ENCODE results near the gene RAB27B. TPM values are rescaled to one million over a fixed set of nuclear protein-coding genes. Genes with fewer than 3 reads are reported as not detected.

Gene RAB27B
- total RNA-seq, 2 donors from 2014 or later = 0.11 to 1.1 TPM

DNA sequence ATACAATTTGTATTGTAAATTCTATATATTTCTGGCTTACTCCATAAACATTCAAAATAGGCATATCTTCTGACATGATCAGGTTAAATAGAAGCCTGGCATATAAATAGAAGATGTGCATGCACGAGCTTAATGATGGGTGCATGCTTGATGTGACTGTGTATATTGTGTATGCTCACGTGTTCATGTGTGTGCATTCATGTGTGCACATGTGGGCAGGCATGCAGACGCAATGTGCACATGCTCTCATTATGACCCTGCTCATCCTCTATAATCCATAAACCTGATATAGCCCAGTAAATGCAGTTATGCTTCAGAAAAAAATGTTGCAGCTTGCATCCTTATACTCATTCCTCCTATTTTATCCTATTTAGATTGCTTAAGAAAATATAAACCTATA lies 29.2 kb downstream of the RAB27B start:
- no peak for DNase-seq (ENCODE audit: low spot score)
- Histone ChIP-seq H3K36me3 (no peaks in the 10 kb centered on the region), H3K9me3 (no peaks in the 10 kb centered on the region), H3K27me3 (no peaks in the 10 kb centered on the region), H3K4me1 (no peaks in the 10 kb centered on the region), H3K27ac (no peak overlapping the region), H3K4me3 (no peak overlapping the region)
- TF ChIP-seq, protein P1, sequence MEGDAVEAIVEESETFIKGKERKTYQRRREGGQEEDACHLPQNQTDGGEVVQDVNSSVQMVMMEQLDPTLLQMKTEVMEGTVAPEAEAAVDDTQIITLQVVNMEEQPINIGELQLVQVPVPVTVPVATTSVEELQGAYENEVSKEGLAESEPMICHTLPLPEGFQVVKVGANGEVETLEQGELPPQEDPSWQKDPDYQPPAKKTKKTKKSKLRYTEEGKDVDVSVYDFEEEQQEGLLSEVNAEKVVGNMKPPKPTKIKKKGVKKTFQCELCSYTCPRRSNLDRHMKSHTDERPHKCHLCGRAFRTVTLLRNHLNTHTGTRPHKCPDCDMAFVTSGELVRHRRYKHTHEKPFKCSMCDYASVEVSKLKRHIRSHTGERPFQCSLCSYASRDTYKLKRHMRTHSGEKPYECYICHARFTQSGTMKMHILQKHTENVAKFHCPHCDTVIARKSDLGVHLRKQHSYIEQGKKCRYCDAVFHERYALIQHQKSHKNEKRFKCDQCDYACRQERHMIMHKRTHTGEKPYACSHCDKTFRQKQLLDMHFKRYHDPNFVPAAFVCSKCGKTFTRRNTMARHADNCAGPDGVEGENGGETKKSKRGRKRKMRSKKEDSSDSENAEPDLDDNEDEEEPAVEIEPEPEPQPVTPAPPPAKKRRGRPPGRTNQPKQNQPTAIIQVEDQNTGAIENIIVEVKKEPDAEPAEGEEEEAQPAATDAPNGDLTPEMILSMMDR (IDR thresholded peaks at IDR 0.05) = no peak

DNA sequence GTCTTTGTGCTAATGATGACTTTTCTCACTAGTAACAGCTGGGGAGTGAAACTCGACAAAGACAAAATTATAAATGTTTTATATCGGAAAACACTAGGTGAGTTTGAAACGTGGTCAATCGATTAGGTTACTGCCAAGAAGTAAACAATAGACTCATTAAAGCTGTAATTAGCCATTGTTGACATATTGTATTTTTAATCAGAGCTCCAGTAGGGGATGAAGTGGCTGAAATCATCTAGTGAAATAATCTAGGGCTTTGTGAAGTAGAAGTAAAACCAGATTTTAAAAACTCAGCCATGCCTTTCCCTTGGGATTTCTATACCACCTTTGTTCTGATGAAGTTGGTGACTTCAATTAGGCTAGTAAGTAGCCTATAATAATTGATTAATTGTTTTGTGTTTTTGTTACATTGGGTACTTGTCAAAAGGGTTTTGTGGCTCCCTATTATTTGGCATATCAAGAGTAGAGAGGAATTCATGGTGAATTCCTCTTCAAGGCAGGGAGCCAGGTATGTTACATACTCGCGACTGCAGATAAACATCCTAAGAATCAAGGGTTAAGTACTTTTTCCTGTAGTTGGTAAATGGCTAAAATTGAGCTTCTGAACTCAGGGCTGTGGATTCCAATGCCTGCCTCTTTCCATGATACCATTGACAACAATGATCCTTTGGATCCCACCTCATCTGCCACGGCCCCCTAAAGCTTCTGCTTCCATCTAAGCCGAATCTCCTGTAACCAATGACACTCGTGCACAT lies 31.6 kb downstream of the RAB27B start:
- no peak overlapping the region for H3K4me3 ChIP-seq
- DNase-seq (ENCODE audit: low spot score) = no peak

DNA sequence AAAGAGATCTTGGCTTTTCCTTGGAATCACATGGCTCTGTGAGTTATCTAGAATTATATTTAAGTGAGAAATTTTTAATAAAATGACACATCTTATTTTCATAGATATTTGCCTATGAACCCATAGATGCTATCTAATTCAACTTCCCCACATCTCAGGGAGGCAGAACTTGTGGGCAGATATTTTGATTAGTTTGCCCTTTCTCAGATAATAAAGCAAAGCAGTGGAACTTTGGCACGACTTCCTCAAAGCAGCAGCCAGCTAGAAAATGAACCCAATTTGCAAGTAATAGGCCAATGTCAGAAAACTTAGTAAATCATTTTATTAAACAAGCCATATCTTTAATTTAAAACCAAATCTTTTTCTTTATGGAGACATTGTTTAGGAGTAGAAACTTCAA lies 32.7 kb downstream of the RAB27B start:
- H3K4me1 ChIP-seq = no peaks in the 10 kb centered on the region
- H3K27ac ChIP-seq = no peak overlapping the region
- H3K4me3 ChIP-seq = no peak overlapping the region
- DNase-seq (ENCODE audit: low spot score) = no peak
- H3K27me3 ChIP-seq = no peaks in the 10 kb centered on the region
- TF ChIP-seq, protein P1 (IDR thresholded peaks at IDR 0.05) = no peak
- H3K36me3 ChIP-seq = no peaks in the 10 kb centered on the region
- H3K9me3 ChIP-seq = no peaks in the 10 kb centered on the region

More for the DNA sequence above, 31.6 kb downstream of the RAB27B start:
- Histone ChIP-seq H3K9me3 (no peaks in the 10 kb centered on the region), H3K36me3 (no peaks in the 10 kb centered on the region), H3K27ac (no peak overlapping the region), H3K4me1 (no peaks in the 10 kb centered on the region), H3K27me3 (no peaks in the 10 kb centered on the region)
- TF ChIP-seq, protein P1 (IDR thresholded peaks at IDR 0.05) = no peak

DNA sequence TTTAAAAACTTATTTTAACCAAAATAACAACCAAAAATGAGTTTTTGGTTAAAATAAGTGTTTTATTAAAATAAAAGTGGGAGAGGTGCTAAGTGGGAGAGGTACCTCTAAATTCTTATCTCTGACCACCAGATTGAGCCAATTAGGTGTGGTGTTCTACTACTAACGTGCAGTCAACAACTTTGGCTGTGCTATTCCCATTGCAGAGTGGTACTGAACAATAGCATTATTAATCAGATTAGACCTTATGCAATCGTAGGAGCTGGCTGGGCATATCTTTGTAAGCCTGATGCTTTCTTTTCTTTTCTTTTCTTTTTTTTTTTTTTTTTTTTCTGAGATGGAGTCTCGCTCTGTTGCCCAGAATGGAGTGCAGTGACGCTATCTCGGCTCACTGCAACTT lies 38.9 kb downstream of the RAB27B start:
- no peaks in the 10 kb centered on the region for H3K4me1 ChIP-seq
- DNase-seq (ENCODE audit: low spot score) = no peak
- H3K27me3 ChIP-seq = no peaks in the 10 kb centered on the region
- H3K36me3 ChIP-seq = no peaks in the 10 kb centered on the region
- no peak overlapping the region for H3K4me3 ChIP-seq
- TF ChIP-seq, protein P1 (IDR thresholded peaks at IDR 0.05) = no peak
- H3K27ac ChIP-seq = no peak overlapping the region
- H3K9me3 ChIP-seq = no peaks in the 10 kb centered on the region

DNA sequence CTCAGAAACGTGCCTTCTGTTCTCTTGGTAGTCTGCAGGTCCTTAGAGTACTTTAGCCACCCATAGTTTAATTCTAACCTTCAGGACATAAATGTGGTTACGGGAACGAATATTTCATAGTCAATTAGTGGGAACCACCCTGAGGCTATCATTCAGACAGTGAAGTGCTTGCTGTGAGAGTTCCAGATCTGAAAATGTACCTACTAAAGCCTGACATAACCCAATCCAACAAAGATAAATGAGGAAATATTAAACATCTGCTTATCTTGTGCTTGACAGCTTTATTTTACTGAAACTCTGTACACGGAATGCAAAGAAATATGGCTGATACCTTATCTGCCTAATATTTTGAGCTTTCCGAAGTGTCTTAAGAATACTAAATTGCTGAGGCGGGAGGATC lies 43.0 kb downstream of the RAB27B start:
- no peaks in the 10 kb centered on the region for H3K27me3 ChIP-seq
- H3K4me1 ChIP-seq = no peaks in the 10 kb centered on the region
- TF ChIP-seq, protein P1 (IDR thresholded peaks at IDR 0.05) = no peak
- no peak for DNase-seq (ENCODE audit: low spot score)
- no peaks in the 10 kb centered on the region for H3K9me3 ChIP-seq
- H3K36me3 ChIP-seq = no peaks in the 10 kb centered on the region
- H3K4me3 ChIP-seq = no peak overlapping the region
- no peak overlapping the region for H3K27ac ChIP-seq

DNA sequence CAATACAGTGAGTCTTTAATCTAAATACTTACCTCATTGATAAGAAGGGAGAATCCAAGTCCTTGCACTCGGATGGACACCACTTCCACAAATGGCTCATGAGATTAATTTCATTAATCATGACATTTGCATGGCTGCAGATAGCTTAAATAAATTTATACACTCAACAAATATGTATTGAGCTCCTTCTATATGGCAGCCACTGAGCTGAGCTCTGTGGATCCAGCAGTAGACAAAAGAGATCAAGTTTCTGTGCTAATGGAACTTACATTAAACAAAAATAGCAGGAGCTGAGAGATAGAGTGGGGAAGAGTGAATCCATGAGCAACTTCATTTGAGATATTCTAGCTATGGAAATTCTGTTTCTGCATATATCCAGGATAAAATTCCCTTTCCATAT lies 44.4 kb downstream of the RAB27B start:
- H3K9me3 ChIP-seq = no peaks in the 10 kb centered on the region
- TF ChIP-seq, protein P1 (IDR thresholded peaks at IDR 0.05) = no peak
- no peaks in the 10 kb centered on the region for H3K27me3 ChIP-seq
- no peak for DNase-seq (ENCODE audit: low spot score)
- H3K27ac ChIP-seq = no peak overlapping the region
- H3K4me1 ChIP-seq = no peaks in the 10 kb centered on the region
- no peaks in the 10 kb centered on the region for H3K36me3 ChIP-seq
- H3K4me3 ChIP-seq = no peak overlapping the region

Measured in right atrium auricular region (tissue), 2 donors.